GM18858 (cell line): ENCODE results near the gene PFDN2.

Experiments
- ATAC-seq: cut with Tn5 transposase; IDR thresholded peaks from one replicate; pipeline ENCODE4 v1.9.1; 2021; ENCODE audit not compliant: unreplicated experiment

PFDN2 gene

GRCh38 chr1:161061419-161061818 lies 56.4 kb downstream of the PFDN2 start:
- ATAC-seq, result no peak

GRCh38 chr1:161059293-161059692 lies 58.5 kb downstream of the PFDN2 start:
- ATAC-seq, result no peak

GRCh38 chr1:161054805-161055204 lies 63.0 kb downstream of the PFDN2 start:
- no peak for ATAC-seq

- ATAC-seq, result no peak
Observed at GRCh38 chr1:161054232-161054631, 63.6 kb downstream of the PFDN2 start.

- no peak for ATAC-seq
Observed at GRCh38 chr1:161052899-161053298, 64.9 kb downstream of the PFDN2 start.

- ATAC-seq, result no peak
Observed at GRCh38 chr1:161051219-161051618, 66.6 kb downstream of the PFDN2 start.
